Non-pigmented ciliary epithelial cell (primary cell): ENCODE results near the gene PRPF40A.
A peak's percentile ranks its signal among the peaks of the same experiment; 100 is the strongest.
"Not testable (repeated sequence)": the region's sequence is repeated elsewhere in the genome, so short reads cannot be mapped to it uniquely, and the experiment has no call there.

Source experiments
- DNase-seq: peaks from one replicate; pipeline ENCODE4 v3.0.0-alpha.2; 2010; ENCODE audit warnings: low read depth

The PRPF40A gene

GRCh38 chr2:152717228-152718075, at the start of gene PRPF40A:
PRPF40A (minus strand) TSS chr2:152717461; CDS start chr2:152717439, 22 bp downstream.
- DNase-seq = peak; percentile 87

- DNase-seq = no peak
Measured at GRCh38 chr2:152766928-152767327, 49.7 kb upstream of the PRPF40A start.

GRCh38 chr2:152763651-152764050, 46.4 kb upstream of the PRPF40A start:
- no peak for DNase-seq

- not testable (repeated sequence) for DNase-seq
Measured at GRCh38 chr2:152763208-152763607, 45.9 kb upstream of the PRPF40A start.

- DNase-seq = peak; percentile 91
Measured at GRCh38 chr2:152762202-152762601, 44.9 kb upstream of the PRPF40A start.

- no peak for DNase-seq
Measured at GRCh38 chr2:152761214-152761613, 44.0 kb upstream of the PRPF40A start.

GRCh38 chr2:152759290-152760072, 42.2 kb upstream of the PRPF40A start:
- no peak for DNase-seq

- no peak for DNase-seq
Measured at GRCh38 chr2:152755029-152755428, 37.8 kb upstream of the PRPF40A start.

- not testable (repeated sequence) for DNase-seq
Measured at GRCh38 chr2:152747751-152748150, 30.5 kb upstream of the PRPF40A start.

GRCh38 chr2:152743002-152743401, 25.7 kb upstream of the PRPF40A start:
- no peak for DNase-seq

- peak; percentile 36 for DNase-seq
Measured at GRCh38 chr2:152740743-152741328, 23.6 kb upstream of the PRPF40A start.

GRCh38 chr2:152739705-152740104, 22.4 kb upstream of the PRPF40A start:
- DNase-seq = not testable (repeated sequence)

- DNase-seq = no peak
Measured at GRCh38 chr2:152738438-152738837, 21.2 kb upstream of the PRPF40A start.

- DNase-seq = not testable (repeated sequence)
Measured at GRCh38 chr2:152737509-152737908, 20.2 kb upstream of the PRPF40A start.

GRCh38 chr2:152730591-152731333, 13.5 kb upstream of the PRPF40A start:
- DNase-seq = no peak

- no peak for DNase-seq
Measured at GRCh38 chr2:152729844-152730243, 12.6 kb upstream of the PRPF40A start.

- DNase-seq = no peak
Measured at GRCh38 chr2:152723918-152724317, 6.7 kb upstream of the PRPF40A start.

- not testable (repeated sequence) for DNase-seq
Measured at GRCh38 chr2:152722639-152723038, 5.4 kb upstream of the PRPF40A start.

- DNase-seq = no peak
Measured at GRCh38 chr2:152720794-152721193, 3.5 kb upstream of the PRPF40A start.

- no peak for DNase-seq
Measured at GRCh38 chr2:152718909-152719645, 1.8 kb upstream of the PRPF40A start.
